Measurements from ENCODE around the gene GPR84.

- TF ChIP-seq YY1 (IDR thresholded peaks at IDR 0.05; ENCODE audit: insufficient read depth, insufficient read length) (no peak), SUZ12 (IDR thresholded peaks at IDR 0.05; ENCODE audit: extremely low read depth, insufficient read depth, insufficient read length) (no peak)
Observed at GRCh38 chr12:54397157-54397556, 32.9 kb upstream of the GPR84 start.

Data from NT2/D1 (cell line).